Left lung (tissue), 10 donors: ENCODE data around the gene TMEM170B. TPM values are rescaled to one million over a fixed set of nuclear protein-coding genes. Genes with fewer than 3 reads are reported as not detected.
A peak's percentile ranks its signal among the peaks of the same experiment; 100 is the strongest.

Experiments
- ATAC-seq: fragments of 200-7000 bp; cut with Tn5 transposase; one replicate; pipeline ENCODE4 v1.9.1; 2020; ENCODE audit warnings: moderate library complexity
- DNase-seq, 4 donors: peaks; one replicate each; pipeline ENCODE4 v3.0.0-alpha.2; 2013 to 2020
- H3K27ac ChIP-seq, 2 donors: fragments of 200-600 bp; sonication (generic) in 1 of 2; one replicate each; pipeline versions ENCODE4 v1.5.0 to v1.8.0; 2020 to 2021
- H3K27me3 ChIP-seq, 2 donors: fragments of 200-600 bp; sonication (generic) in 1 of 2; one replicate each; pipeline versions ENCODE4 v1.5.0 to v1.8.0; 2020 to 2021
- H3K36me3 ChIP-seq, 2 donors: fragments of 200-600 bp; sonication (generic) in 1 of 2; one replicate each; pipeline versions ENCODE4 v1.5.0 to v1.8.0; 2020 to 2021
- H3K4me1 ChIP-seq, 2 donors: fragments of 200-600 bp; one replicate each; pipeline ENCODE4 v1.8.0; 2021
- H3K4me3 ChIP-seq, 2 donors: fragments of 200-600 bp; sonication (generic) in 1 of 2; one replicate each; pipeline versions ENCODE4 v1.5.0 to v1.8.0; 2020 to 2021; ENCODE audit warnings: mild to moderate bottlenecking in 1 of 2
- H3K9me3 ChIP-seq, 2 donors: fragments of 200-600 bp; sonication (generic) in 1 of 2; one replicate each; pipeline versions ENCODE4 v1.5.0 to v1.8.0; 2020 to 2021
- intact Hi-C, 2 donors: fragments of 100-400 bp; cut with DNase I; formaldehyde crosslinking; loops; one replicate each; pipeline versions ENCODE4 v1.11.2 to v1.14.2; 2022
- polyA plus RNA-seq, 6 donors: library from polyadenylated mRNA; unstranded; fragments of 120-200 nt; gene quantifications; one replicate each; pipeline ENCODE4 v1.2.1, GENCODE V29; 2013; ENCODE audit not compliant: insufficient read length in 6 of 6
- total RNA-seq, 2 donors: library from RNA; stranded (reverse); fragmentation: NEBNext Ultra II Directional; extraction: Animal tissue kit (Norgen Biotek cat#: 25700); gene quantifications; one replicate each; pipeline ENCODE4 v1.2.1, GENCODE V29; 2021
- TF ChIP-seq, protein P1 (sequence below), 2 donors: fragments of 200-600 bp; sonication (generic) in 1 of 2; IDR thresholded peaks; one replicate each; pipeline versions ENCODE4 v1.5.0 to v1.8.0; 2021; ENCODE audit warnings: antibody characterized with exemption in 2 of 2
- donor health status: DM: no; HTN: yes; CAD: no.
- donor health status: DM: no; HTN: no; CAD: no.

TMEM170B gene
- total and polyA plus RNA-seq, 8 donors = 5.2 to 10.1 (median 5.5) TPM

DNA sequence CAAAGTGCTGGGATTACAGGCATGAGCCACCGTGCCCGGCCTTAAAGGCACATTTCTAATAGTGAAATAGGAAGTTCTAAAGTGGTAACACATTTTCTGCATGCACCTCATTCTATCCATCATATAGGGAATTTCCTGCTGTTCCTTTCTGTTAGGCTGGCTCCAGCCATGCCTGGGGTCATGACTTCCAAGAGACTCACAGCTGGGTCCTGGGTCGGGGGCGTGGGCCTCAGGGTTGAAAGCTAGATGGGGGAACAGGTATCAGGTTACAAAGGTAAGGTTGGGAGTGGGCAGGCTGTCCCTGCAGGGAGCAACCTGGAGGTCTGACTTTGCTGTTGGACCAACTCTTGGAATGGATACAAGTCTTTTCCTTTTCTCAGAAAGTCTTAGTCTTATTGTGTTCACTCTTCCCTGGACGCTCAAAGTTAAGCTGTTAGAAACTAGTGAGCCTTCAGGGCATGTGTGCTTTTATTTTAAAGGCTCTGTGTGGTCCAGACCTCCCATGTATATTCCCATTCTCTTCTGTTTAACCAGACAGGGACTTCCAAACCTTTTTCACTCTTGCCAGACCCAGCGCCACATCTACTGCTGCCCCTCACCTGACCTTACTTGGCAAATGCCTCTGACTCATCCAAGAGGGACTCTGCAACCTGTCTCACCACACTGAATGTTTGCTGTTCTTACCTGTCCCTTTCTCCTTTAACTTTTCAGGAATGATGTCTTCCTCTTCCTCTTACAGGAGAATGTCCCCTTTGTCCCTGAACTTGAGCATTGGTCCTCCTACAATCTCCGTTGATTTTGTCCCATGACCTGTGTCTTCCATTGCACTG, 64.4 kb downstream of the TMEM170B start:
- intact Hi-C loops = no loop called here

DNA sequence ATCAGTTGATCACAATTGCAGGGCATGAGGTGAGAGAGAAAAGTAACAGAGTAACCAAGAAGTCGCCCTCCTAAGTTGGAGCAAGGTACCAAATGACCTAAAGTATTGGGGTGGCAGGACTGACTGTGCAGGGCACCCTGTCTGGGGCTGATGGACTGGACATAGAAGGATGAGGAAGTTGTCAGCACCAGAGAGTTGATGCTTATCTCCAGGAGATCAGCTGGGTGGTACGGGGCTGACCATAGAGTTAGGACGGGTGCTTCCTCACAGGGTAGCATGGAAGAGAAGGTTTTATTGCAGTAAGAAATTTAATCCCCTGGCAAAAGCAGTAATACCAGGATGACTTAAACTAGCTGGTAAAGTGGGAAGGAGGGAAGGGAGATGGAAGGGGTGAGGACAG, 66.7 kb downstream of the TMEM170B start:
- ATAC-seq = no peak
- Histone ChIP-seq H3K9me3 (no peaks in the 10 kb centered on the region), H3K4me1 (peaks cover 9 to 28% of the 10 kb centered on the region in 2 donors), H3K36me3 (no peaks in the 10 kb centered on the region), H3K27me3 (no peaks in the 10 kb centered on the region), H3K27ac (peak overlapping the region in 1 of 2 donors; percentile 45), H3K4me3 (no peak overlapping the region)
- intact Hi-C loops = no loop called here
- TF ChIP-seq, protein P1, sequence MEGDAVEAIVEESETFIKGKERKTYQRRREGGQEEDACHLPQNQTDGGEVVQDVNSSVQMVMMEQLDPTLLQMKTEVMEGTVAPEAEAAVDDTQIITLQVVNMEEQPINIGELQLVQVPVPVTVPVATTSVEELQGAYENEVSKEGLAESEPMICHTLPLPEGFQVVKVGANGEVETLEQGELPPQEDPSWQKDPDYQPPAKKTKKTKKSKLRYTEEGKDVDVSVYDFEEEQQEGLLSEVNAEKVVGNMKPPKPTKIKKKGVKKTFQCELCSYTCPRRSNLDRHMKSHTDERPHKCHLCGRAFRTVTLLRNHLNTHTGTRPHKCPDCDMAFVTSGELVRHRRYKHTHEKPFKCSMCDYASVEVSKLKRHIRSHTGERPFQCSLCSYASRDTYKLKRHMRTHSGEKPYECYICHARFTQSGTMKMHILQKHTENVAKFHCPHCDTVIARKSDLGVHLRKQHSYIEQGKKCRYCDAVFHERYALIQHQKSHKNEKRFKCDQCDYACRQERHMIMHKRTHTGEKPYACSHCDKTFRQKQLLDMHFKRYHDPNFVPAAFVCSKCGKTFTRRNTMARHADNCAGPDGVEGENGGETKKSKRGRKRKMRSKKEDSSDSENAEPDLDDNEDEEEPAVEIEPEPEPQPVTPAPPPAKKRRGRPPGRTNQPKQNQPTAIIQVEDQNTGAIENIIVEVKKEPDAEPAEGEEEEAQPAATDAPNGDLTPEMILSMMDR (IDR thresholded peaks at IDR 0.05) = no peak
- no peak for DNase-seq

More for the DNA sequence above, 64.4 kb downstream of the TMEM170B start:
- Histone ChIP-seq H3K36me3 (no peaks in the 10 kb centered on the region), H3K27ac (no peak overlapping the region), H3K4me3 (no peak overlapping the region), H3K9me3 (no peaks in the 10 kb centered on the region), H3K27me3 (no peaks in the 10 kb centered on the region), H3K4me1 (peaks cover 9 to 22% of the 10 kb centered on the region in 2 donors)
- TF ChIP-seq, protein P1 (IDR thresholded peaks at IDR 0.05) = no peak
- DNase-seq (no peak), ATAC-seq (no peak)

DNA sequence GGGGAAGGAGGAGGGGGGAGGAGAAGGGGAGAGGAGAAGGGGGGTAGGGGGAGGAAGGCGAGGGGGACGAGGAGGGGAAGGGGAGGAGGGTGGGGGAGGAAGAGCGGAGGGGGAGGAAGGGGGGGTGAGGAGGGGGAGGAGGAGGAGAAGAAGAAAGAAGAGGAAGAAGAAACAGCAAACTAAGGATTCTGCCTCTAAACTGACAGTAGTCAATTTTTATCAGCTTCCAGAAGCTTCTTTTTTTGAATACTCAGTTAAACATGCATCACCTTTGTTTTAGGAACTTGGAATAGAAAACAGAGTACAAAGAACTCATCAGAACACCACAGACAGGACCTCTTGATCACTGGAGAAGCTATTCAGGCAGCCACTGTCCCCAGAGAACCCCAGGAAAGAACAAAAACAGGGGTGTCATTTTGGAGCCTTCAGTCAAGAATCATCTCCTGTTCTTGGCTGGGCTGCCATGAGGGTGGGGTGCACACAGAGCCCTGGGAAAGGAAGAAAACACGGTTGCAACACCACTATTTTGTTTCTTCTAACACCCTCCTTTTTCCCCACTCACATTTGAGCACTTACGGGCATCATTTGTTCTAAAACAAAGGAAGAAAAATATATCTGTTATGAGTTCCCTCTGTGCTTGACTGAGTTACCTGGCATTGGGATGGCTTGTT, 67.4 kb downstream of the TMEM170B start:
- Histone ChIP-seq H3K4me1 (peaks cover 9 to 28% of the 10 kb centered on the region in 2 donors), H3K27me3 (no peaks in the 10 kb centered on the region), H3K4me3 (no peak overlapping the region), H3K36me3 (no peaks in the 10 kb centered on the region), H3K9me3 (no peaks in the 10 kb centered on the region), H3K27ac (peak overlapping the region in 1 of 2 donors; percentile 57)
- ATAC-seq (no peak), DNase-seq (no peak)
- intact Hi-C loops = no loop called here
- TF ChIP-seq, protein P1 (IDR thresholded peaks at IDR 0.05) = no peak

DNA sequence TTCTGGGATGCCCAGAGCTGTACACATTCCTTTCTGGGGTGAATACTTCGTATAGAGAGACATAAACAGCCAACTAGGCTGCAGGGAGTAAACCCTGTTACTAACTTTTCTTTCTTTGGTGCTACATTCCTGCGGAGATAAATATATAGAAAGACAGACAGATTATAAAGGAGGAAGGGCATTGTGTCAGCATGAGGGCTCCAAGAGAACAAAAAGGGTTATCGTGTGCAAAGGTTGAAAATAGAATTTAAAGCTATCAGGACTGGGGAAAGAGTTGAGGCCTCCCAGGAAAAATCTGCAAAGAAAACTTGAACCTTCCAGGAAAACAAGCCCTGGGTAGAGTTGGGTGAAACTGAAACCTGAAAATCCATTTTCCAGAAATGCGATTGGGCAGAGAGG, 68.0 kb downstream of the TMEM170B start:
- DNase-seq = no peak
- H3K27me3 ChIP-seq = no peaks in the 10 kb centered on the region
- TF ChIP-seq, protein P1 (IDR thresholded peaks at IDR 0.05) = no peak
- H3K36me3 ChIP-seq = no peaks in the 10 kb centered on the region
- peaks cover 9 to 28% of the 10 kb centered on the region in 2 donors for H3K4me1 ChIP-seq
- ATAC-seq = no peak
- H3K4me3 ChIP-seq = no peak overlapping the region
- H3K27ac ChIP-seq = peak overlapping the region in 1 of 2 donors; percentile 57
- intact Hi-C loops = no loop called here
- no peaks in the 10 kb centered on the region for H3K9me3 ChIP-seq

DNA sequence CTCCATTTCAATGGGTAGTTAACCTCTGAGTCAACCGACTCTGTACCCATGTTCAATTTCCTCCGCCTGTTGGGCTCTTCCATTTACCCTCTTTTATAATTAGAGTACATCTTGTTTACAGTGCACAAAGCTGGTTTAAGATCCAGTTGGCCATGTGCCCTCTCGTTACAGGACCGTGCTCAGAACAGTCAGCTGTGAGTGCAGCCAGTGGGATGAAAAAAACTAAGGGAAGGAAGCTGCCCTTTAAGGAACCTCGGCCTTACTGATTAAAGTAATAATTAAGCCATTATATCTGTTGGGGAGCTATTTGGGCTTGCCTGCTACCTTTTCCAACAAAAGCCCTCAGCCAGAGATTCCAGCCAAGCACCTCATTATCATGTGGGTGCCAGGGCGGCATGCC, 68.8 kb downstream of the TMEM170B start:
- H3K4me3 ChIP-seq = no peak overlapping the region
- intact Hi-C loops = no loop called here
- TF ChIP-seq, protein P1 (IDR thresholded peaks at IDR 0.05) = no peak
- H3K27me3 ChIP-seq = no peaks in the 10 kb centered on the region
- no peak overlapping the region for H3K27ac ChIP-seq
- no peaks in the 10 kb centered on the region for H3K9me3 ChIP-seq
- ATAC-seq = no peak
- no peaks in the 10 kb centered on the region for H3K36me3 ChIP-seq
- peaks cover 9 to 28% of the 10 kb centered on the region in 2 donors for H3K4me1 ChIP-seq
- no peak for DNase-seq
